ENCODE measurements around the gene CNIH2. TPM values are rescaled to one million over a fixed set of nuclear protein-coding genes. Genes with fewer than 3 reads are reported as not detected.

CNIH2 gene
- total RNA-seq, 1 donor from 2014 or later, result 21.3 TPM

DNA sequence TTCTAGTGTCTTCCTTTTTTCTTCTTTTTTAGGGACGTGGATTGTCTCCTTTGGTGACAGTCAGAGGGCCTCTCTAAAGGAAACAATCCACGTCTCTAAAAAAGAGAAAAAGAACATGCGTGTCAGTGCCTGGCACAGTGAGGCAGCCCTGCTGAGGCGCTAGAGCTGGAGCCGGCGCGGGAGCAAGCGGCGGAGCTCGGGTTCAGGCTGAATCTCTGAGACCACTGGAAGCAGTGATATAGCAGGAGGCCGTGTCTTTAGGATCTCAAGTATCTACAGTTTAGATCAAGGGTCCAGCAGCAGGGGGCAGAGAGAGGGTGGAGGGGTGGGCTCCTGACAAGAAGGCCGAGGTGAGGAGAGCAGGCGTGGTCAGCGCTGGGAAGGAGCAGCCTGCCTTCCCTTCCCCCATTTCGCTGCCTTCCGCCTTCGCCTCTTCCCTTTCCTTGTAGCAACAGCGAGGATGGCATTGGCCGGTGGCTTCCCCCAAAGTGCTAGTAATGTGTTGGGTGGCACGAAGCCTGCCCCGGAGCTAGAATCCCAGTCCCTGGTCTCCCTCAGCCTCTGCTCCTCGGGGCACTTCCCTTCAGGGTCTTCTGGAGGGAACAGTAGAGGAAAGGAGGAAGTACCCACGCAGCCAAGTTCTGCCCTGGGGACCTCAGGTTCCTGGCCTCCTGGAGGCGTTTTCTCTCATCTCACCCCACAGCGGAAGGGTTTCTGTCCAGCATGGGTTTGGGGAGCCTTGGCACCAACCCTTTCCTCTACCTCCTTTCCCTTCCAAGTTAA lies 37.8 kb upstream of the CNIH2 start:
- Mint-ChIP-seq H3K9me3 (no peaks in the 10 kb centered on the region), H3K4me1 (ENCODE audit: unreplicated experiment) (no peaks in the 10 kb centered on the region), H3K27ac (no peak overlapping the region), H3K27me3 (no peaks in the 10 kb centered on the region), H3K36me3 (peaks cover 7% of the 10 kb centered on the region), H3K4me3 (no peak overlapping the region)
- no peak for DNase-seq (ENCODE audit: extremely low spot score, unreplicated experiment)
- TF ChIP-seq, protein P1, sequence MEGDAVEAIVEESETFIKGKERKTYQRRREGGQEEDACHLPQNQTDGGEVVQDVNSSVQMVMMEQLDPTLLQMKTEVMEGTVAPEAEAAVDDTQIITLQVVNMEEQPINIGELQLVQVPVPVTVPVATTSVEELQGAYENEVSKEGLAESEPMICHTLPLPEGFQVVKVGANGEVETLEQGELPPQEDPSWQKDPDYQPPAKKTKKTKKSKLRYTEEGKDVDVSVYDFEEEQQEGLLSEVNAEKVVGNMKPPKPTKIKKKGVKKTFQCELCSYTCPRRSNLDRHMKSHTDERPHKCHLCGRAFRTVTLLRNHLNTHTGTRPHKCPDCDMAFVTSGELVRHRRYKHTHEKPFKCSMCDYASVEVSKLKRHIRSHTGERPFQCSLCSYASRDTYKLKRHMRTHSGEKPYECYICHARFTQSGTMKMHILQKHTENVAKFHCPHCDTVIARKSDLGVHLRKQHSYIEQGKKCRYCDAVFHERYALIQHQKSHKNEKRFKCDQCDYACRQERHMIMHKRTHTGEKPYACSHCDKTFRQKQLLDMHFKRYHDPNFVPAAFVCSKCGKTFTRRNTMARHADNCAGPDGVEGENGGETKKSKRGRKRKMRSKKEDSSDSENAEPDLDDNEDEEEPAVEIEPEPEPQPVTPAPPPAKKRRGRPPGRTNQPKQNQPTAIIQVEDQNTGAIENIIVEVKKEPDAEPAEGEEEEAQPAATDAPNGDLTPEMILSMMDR (conservative IDR thresholded peaks at IDR 0.05), result no peak

DNA sequence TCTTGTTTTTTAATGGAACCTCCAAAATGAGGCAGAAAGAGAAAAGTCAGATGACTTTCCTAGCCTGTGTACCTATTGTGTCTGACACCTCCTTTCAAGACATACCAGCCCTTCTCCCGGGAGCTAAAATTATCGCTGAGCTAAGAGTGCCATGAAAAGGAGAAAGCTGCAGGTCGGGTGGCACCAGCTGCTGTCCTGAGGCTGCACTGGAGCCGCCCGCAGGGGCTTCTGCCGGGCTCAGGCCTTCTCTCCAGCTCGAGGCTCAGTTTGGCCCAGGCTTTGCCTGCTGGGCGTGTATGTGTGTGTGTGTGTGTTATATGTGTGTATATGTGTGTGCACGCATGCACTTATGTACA lies 37.2 kb upstream of the CNIH2 start:
- no peaks in the 10 kb centered on the region for H3K9me3 Mint-ChIP-seq
- DNase-seq (ENCODE audit: extremely low spot score, unreplicated experiment), result no peak
- TF ChIP-seq, protein P1 (conservative IDR thresholded peaks at IDR 0.05), result no peak
- no peaks in the 10 kb centered on the region for H3K27me3 Mint-ChIP-seq
- H3K36me3 Mint-ChIP-seq, result peaks cover 1% of the 10 kb centered on the region
- H3K4me3 Mint-ChIP-seq, result no peak overlapping the region
- H3K4me1 Mint-ChIP-seq (ENCODE audit: unreplicated experiment), result no peaks in the 10 kb centered on the region
- no peak overlapping the region for H3K27ac Mint-ChIP-seq

DNA sequence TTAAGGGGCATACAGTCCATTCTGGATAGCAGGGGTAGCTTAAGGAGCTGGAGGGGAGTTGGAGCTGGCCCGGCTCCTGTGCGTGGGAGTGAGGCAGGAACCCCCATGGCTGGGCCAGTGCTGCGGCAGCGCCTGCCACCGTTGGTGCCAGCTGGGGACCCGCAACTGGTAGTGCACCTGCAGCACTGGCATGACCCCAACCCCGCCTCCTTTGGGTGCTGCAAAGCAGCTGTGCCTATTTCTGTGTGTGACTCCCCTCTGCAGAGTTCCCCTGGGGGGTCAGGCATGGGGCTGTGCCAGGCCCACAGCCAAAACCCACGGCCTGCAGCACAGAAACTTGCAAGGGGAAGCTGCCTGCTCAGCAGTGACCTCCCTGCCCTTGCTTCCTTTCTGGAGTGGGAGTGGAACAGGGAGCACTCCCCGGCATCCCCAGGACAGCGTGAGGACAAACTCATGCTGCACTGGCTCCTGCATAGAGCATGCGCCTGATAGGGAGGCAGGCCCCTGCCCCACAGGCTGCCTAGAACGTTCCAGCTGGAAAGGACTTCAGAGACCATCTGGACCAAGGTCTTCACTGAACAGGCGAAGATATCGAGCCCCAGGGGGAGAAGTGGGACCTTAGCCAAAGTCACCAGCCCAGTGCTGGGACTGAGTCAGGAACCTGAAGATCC lies 35.7 kb upstream of the CNIH2 start:
- no peak for DNase-seq (ENCODE audit: extremely low spot score, unreplicated experiment)
- no peaks in the 10 kb centered on the region for H3K9me3 Mint-ChIP-seq
- no peaks in the 10 kb centered on the region for H3K4me1 Mint-ChIP-seq (ENCODE audit: unreplicated experiment)
- H3K36me3 Mint-ChIP-seq, result no peaks in the 10 kb centered on the region
- TF ChIP-seq, protein P1 (conservative IDR thresholded peaks at IDR 0.05), result no peak
- no peak overlapping the region for H3K27ac Mint-ChIP-seq
- H3K4me3 Mint-ChIP-seq, result no peak overlapping the region
- no peaks in the 10 kb centered on the region for H3K27me3 Mint-ChIP-seq

DNA sequence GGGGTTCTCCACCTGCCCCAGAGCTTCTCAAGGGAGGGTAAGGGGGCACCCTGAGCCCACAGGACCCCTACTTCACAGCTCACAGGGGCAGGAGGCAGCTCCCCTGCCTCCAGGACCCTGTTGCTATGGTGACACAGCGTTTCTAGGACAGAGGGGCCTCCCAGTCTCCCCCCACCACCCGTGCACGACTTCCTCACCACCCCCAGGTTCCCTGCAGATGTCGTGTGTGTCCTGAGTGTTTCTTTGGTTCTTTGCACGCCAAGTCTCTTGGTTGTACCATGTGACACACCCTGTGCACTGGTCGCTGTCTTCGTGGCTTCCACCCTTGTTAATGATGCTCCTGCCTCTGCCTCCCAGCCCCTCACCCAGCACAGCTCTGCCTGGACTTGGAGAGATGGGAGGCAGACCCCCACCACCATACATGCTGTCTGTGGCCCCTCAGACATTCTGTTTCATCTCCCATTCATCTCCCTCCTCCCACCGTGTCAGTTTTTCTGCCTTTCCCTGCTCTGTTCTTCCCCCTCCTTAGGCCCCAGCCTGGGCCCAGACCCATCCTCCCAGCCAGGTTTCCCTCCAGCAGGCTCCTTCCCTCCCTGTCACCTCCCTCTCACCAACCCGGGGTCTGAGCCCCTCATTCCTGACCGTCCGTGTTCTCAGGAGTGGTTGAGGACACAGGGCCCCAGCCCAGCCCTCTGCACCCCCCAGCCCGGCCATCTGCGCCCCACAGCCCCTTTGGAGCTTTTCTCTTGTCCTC lies 34.0 kb upstream of the CNIH2 start:
- H3K36me3 Mint-ChIP-seq, result no peaks in the 10 kb centered on the region
- peak overlapping the region; percentile 29 for H3K27ac Mint-ChIP-seq
- H3K9me3 Mint-ChIP-seq, result no peaks in the 10 kb centered on the region
- TF ChIP-seq, protein P1 (conservative IDR thresholded peaks at IDR 0.05), result no peak
- no peak for DNase-seq (ENCODE audit: extremely low spot score, unreplicated experiment)
- H3K4me1 Mint-ChIP-seq (ENCODE audit: unreplicated experiment), result no peaks in the 10 kb centered on the region
- H3K27me3 Mint-ChIP-seq, result no peaks in the 10 kb centered on the region
- H3K4me3 Mint-ChIP-seq, result no peak overlapping the region

DNA sequence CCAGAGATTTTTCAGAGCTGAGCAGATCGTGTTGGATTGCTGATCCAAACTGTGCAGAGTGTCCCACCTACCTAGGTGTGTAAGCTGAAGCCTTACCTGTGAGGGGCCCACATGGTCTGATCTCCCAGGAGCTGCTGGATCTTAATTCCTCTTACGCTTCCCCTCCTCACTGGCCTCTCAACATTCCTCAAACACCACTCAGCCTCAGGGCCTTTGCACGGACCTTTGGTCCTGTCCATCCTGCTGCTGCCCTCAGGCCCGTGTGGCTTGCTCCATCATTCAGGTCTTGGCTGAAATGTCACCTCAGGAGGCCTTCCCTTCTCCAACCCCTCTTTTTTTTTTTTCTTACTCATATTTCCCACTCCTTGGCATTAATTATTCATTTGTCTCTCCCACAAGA lies 30.7 kb upstream of the CNIH2 start:
- Mint-ChIP-seq H3K36me3 (peaks cover 12% of the 10 kb centered on the region), H3K9me3 (no peaks in the 10 kb centered on the region), H3K4me1 (ENCODE audit: unreplicated experiment) (no peaks in the 10 kb centered on the region), H3K4me3 (no peak overlapping the region), H3K27me3 (no peaks in the 10 kb centered on the region), H3K27ac (no peak overlapping the region)
- TF ChIP-seq, protein P1 (conservative IDR thresholded peaks at IDR 0.05), result no peak
- no peak for DNase-seq (ENCODE audit: extremely low spot score, unreplicated experiment)
